GM13977 (cell line): ENCODE results near the gene CCDC142.

Experiments
- DNase-seq: peaks from one replicate; pipeline ENCODE4 v3.0.0; 2012; ENCODE audit warnings: low spot score
- CTCF ChIP-seq: IDR thresholded peaks from 2 replicates; pipeline ENCODE4 v1.5.1; 2012; ENCODE audit warnings: mild to moderate bottlenecking, control low read depth; ENCODE audit not compliant: insufficient read depth; ENCODE audit errors: extremely low read depth, missing control alignments
- in situ Hi-C: fragments of 300-500 bp; cut with MboI; formaldehyde crosslinking; loops from one replicate; pipeline ENCODE4 v1.12.0; 2022; ENCODE audit warnings: low sequenced_read_pairs, low pct_unique_long_range_greater_than_20kb, mixed read lengths, inconsistent platforms; ENCODE audit not compliant: unreplicated experiment

The CCDC142 gene

GRCh38 chr2:74428675-74429074 is 54.1 kb downstream of the CCDC142 start:
- no peak for DNase-seq
- in situ Hi-C loops: no loop called here
- TF ChIP-seq CTCF: no peak

DNA sequence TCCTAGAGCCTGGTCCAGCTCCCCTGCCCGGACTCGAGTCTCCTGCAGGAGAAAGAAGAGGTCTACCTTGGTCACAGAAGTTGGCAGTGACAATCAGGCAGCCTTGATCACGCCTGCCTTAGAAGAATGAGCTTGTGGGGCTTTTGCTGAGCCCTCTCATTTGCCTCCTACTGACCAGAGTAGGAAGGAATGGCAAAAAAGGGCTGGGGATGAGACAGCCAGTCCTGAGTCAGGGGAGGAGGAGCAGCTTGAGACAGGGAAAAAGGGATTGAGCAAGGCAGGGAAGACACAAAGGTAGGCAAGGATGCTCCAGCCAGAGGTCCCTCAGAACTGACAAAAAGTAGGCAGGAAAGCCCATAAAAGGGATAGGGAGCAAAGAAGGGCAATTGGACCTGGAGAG is 55.2 kb downstream of the CCDC142 start:
- TF ChIP-seq CTCF: no peak
- in situ Hi-C loops: no loop called here
- no peak for DNase-seq

DNA sequence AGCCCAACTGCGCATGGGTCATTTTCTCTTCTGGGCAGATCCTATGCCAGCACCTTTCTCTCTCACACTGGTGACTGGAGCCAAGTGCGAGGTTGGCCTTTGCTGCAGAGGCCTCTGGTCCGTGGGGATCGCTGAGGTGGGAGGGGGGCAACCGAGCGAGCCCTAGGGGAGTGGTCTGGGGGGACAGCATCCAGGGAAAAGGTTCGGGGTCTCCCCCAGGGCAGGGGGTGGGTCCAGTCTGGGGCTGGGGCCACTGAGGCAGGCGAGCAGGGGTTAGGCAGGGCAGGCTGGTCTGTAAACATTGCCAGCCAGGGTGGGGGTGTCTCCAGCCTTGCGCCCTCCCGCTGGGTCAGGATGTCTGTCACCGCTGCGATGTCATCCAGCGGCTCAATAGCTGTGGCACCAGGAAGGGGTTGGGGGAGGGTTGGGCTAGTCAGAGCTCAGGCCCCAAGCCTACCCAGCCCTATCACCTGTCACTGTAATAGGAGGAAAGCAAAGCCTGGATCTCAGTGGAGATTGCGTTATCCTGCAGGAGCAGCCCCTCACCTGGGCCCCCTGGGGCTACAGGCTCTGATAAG is 56.5 kb downstream of the CCDC142 start:
- no peak for TF ChIP-seq CTCF
- in situ Hi-C loops: no loop called here
- DNase-seq: no peak

DNA sequence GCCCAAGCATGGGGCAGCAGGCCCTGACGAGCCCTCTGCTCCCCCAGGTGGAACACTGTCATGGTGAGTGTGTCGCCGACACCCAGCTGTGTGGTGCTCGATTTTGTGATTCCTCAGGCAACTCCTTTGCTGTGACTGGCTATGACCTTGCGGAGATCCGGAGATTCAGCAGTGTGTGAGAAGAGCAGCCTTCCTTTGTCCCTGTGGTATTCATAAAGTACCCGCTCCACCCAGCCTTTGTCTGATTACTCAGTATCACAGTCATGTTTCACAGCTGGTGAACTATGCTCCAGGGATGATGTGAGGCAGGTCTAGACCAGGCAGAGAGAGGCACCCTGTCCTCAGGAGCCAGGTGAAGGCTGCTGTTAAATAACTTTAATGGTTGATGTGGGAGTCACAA is 57.3 kb downstream of the CCDC142 start:
- no peak for DNase-seq
- in situ Hi-C loops: no loop called here
- no peak for TF ChIP-seq CTCF

- no peak for DNase-seq
Measured at GRCh38 chr2:74424995-74425406, 57.8 kb downstream of the CCDC142 start.

GRCh38 chr2:74424139-74424992 is 58.4 kb downstream of the CCDC142 start:
- no peak for TF ChIP-seq CTCF
- no peak for DNase-seq
- in situ Hi-C loops: no loop called here

More at GRCh38 chr2:74424995-74425406, 57.8 kb downstream of the CCDC142 start:
- no peak for TF ChIP-seq CTCF
- in situ Hi-C loops: no loop called here
